AG10803 (cell line): ENCODE results near the gene MICU1.

ENCODE experiments used
- DNase-seq: peaks from one replicate; pipeline ENCODE4 v3.0.0; 2010; ENCODE audit warnings: low read depth
- H3K4me3 ChIP-seq: 2 replicates; pipeline ENCODE4 v1.5.1; 2011; ENCODE audit warnings: mild to moderate bottlenecking, low read length, control low read depth
- TF ChIP-seq, protein P1 (sequence below): conservative IDR thresholded peaks from 2 replicates; pipeline ENCODE4 v1.5.1; 2011; ENCODE audit warnings: mild to moderate bottlenecking, low read length, control low read depth, inconsistent platforms

Gene MICU1

DNA sequence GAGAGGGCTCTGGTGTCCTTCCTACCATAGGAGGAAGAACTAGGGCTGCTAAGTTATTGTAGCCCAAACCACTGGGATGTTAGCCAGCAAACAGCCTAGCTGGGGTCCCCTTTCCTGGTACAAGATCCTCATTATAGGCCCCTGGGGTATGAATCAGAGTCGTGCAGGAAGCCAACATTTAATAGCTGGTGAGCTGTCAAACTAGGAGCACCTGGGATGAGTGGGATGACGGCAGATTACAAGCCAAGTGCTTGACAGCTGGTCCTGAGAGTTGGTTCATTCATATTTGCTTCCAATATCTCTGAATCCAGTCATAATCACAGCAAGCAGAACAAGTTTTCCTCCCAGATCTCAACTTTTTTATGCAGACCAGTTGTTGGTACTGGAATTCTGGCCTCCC is 246.1 kb downstream of the MICU1 start:
- H3K4me3 ChIP-seq, result no peak overlapping the region
- TF ChIP-seq, protein P1, sequence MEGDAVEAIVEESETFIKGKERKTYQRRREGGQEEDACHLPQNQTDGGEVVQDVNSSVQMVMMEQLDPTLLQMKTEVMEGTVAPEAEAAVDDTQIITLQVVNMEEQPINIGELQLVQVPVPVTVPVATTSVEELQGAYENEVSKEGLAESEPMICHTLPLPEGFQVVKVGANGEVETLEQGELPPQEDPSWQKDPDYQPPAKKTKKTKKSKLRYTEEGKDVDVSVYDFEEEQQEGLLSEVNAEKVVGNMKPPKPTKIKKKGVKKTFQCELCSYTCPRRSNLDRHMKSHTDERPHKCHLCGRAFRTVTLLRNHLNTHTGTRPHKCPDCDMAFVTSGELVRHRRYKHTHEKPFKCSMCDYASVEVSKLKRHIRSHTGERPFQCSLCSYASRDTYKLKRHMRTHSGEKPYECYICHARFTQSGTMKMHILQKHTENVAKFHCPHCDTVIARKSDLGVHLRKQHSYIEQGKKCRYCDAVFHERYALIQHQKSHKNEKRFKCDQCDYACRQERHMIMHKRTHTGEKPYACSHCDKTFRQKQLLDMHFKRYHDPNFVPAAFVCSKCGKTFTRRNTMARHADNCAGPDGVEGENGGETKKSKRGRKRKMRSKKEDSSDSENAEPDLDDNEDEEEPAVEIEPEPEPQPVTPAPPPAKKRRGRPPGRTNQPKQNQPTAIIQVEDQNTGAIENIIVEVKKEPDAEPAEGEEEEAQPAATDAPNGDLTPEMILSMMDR, result no peak
- no peak for DNase-seq

DNA sequence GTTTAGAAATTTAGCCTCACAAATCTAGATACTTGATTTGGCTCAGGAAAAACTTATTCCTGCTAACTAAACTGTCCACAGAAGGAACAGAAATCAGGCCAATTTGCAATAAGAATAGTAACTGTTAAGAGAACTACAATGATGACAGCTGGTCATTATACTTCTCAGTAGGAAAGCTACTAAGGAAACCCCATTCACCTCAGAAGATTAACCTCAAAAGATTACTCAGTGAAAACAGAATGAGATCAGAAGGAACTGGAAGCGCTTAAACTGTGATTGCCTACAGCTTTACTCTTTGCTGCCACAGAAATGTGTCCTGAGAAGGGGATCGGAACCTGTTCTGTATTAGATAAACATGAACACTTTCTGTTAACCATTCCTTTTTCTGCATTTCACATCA is 246.8 kb downstream of the MICU1 start:
- no peak overlapping the region for H3K4me3 ChIP-seq
- DNase-seq, result no peak
- TF ChIP-seq, protein P1, result no peak

DNA sequence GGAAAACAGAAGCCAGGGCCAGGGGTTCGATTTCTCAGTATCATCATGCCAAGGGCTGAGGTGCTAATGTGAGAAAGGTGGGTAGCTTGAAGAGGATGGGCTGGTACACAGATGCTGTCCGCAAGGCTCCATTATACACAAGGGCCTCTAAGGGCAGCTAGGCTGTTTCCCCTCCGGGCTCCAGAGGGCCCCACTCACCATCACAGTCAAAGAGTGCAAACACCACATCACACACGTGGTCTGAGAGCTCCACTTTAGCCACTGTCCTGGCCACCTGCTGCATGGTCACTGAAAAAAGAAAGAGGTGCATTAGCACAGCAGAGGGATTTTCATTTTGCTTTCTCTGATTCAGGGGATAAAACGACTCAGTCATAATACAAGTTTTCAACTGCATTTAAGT is 250.3 kb downstream of the MICU1 start:
- DNase-seq, result no peak
- H3K4me3 ChIP-seq, result no peak overlapping the region
- TF ChIP-seq, protein P1, result peak; percentile 23; the same call in 1 of the 2 replicates

DNA sequence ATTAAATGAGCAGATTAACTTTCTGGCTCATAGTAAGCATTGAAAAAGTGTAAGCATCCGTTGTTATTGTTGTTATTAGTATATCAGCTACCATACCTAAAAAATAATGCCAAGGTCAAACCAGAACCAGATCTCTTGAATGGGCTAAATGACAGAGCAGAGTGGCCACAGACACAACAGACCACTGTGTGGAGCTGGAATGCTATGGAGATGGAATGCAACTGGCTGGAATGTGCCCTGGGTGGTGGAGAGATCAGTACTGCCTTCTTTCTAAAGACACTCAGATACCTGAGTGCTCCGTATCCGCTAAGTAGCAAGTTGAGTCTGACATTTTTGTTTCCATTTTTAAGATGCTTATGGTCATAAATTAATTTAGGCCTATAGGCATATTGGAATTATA is 250.7 kb downstream of the MICU1 start:
- peak; percentile 24 for DNase-seq
- no peak overlapping the region for H3K4me3 ChIP-seq

DNA sequence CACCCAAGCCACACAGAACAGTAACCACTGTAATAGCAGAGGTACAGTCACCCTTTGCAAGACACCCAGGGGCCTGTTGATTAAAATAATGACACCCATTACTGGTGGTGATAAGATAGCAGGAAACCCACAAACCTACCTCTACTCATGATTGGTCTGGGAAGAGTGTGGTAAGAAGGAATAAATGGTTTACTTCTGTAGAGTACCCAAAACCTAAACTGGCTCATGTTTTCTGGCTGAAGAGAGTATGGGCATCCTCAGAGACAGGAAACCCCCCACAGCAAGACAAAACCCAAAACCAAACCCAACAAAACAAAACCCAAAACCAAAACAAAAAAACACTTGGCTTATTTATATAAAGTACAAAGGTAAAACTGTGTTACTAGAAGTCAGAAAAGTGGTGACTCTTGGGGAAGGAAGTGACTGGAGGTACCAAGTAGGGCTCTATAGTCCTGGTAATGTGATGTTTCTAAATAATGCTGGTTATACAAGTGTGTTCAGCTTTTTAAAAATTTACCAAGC is 255.6 kb downstream of the MICU1 start:
- no peak overlapping the region for H3K4me3 ChIP-seq
- no peak for DNase-seq
- TF ChIP-seq, protein P1, result no peak

More for the DNA sequence above, 250.7 kb downstream of the MICU1 start:
- TF ChIP-seq, protein P1, result peak; percentile 25; the same call in 1 of the 2 replicates

DNA sequence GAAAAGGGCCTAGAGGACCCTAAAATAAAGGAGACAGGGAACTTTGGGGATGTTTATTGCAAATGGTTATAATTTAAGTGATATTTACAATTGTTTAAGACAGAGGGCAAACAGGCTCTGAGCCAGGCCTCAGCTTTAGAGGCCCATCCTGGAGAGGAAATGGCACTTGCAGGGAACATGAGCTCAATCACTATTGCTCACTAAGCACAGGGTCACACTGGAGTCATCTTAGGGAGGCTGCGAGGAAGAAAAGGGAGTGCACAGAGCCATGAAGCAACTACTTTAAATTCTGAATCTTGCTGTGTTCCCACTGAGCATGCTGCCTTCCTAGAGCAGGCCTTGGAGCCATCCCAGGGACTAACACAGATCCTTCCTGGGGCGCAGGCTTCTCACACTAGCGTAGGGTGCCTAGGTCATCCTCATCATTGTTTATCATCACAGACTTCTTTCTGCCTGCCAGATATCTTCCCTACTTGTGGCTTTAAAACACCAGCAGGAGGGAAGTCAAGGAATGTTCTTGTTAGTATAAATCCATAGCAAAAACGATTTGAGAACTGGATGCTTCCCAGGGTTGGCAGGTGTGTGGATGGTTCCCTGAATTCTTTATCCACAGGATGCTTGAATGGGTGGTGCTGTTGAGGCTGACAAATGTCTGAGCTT is 258.4 kb downstream of the MICU1 start:
- no peak overlapping the region for H3K4me3 ChIP-seq
- no peak for DNase-seq
- TF ChIP-seq, protein P1, result no peak
